ENCODE measurements around the gene ADARB2.

- TF ChIP-seq ZNF384 (IDR thresholded peaks at IDR 0.05) (no peak), SP1 (IDR thresholded peaks at IDR 0.05) (no peak), ELF4 (IDR thresholded peaks at IDR 0.05) (no peak), BHLHE40 (IDR thresholded peaks at IDR 0.05; ENCODE audit: borderline replicate concordance) (no peak), HDGF (IDR thresholded peaks at IDR 0.05; ENCODE audit: borderline replicate concordance) (no peak)
Observed at GRCh38 chr10:1255118-1255517, 482.2 kb downstream of the ADARB2 start.

Measured in HEK293T (cell line).